SU-DHL-6 (cell line): ENCODE data around the gene NAXE.

Experiments used
- CTCF ChIP-seq: fragments of 200-600 bp; sonication (generic); IDR thresholded peaks from one replicate; pipeline ENCODE4 v1.5.1; 2017; ENCODE audit warnings: antibody characterized with exemption, mild to moderate bottlenecking, low read length, moderate library complexity; ENCODE audit not compliant: insufficient read depth, poor library complexity, severe bottlenecking
- EZH2phosphoT487 ChIP-seq: fragments of 200-600 bp; sonication (generic), shearing (Covaris generic); conservative IDR thresholded peaks from 2 replicates; pipeline ENCODE4 v1.6.1; 2018; ENCODE audit warnings: mild to moderate bottlenecking, antibody characterized with exemption, low read length, moderate library complexity, mixed read lengths

GRCh38 chr1:156578055-156578454 is 13.5 kb upstream of the NAXE start:
- no peak for TF ChIP-seq CTCF
- TF ChIP-seq EZH2phosphoT487: no peak
